ENCODE data around the gene BRAF. TPM values are rescaled to one million over a fixed set of nuclear protein-coding genes. Genes with fewer than 3 reads are reported as not detected.
"Not testable (repeated sequence)": the region's sequence is repeated elsewhere in the genome, so short reads cannot be mapped to it uniquely, and the experiment has no call there.

BRAF gene
- total RNA-seq, 5 donors from 2014 or later (not counting 1 experiment from before 2014, with no cell fraction given): 39.3 to 65.1 (median 42.2) TPM

GRCh38 chr7:140744005-140744404, 180.7 kb downstream of the BRAF start:
- no CpG with 5 or more reads among the region's 2 CpGs for WGBS (ENCODE audit: insufficient coverage)
- H3K4me1 ChIP-seq (ENCODE audit: control insufficient read depth in 1 of 2, extremely low read depth in 1 of 2, insufficient read depth in 2 of 2, low read length in 2 of 2): no peaks in the 10 kb centered on the region
- DNase-seq (no peak), ATAC-seq (replicated peaks in 1 of 4) (no peak)
- H3K27ac Mint-ChIP-seq: no peak overlapping the region
- H3K36me3 ChIP-seq (ENCODE audit: control insufficient read depth in 2 of 2, extremely low read depth in 1 of 2, insufficient read depth in 1 of 2, low read length in 1 of 2): peaks cover 0 to 21% of the 10 kb centered on the region in 2 donors
- no peak overlapping the region for H3K27ac ChIP-seq (ENCODE audit: low read length)
- no peaks in the 10 kb centered on the region for H3K27me3 ChIP-seq (replicated peaks in 1 of 2; ENCODE audit: control insufficient read depth in 2 of 2, extremely low read depth in 1 of 2, insufficient read depth in 2 of 2, low read length in 1 of 2)
- no peaks in the 10 kb centered on the region for H3K9me3 ChIP-seq
- ChIA-PET POLR2A (no interaction called here), CTCF (no interaction called here)
- no peaks in the 10 kb centered on the region for H3K27me3 Mint-ChIP-seq
- H3K9me3 Mint-ChIP-seq: no peaks in the 10 kb centered on the region
- H3K4me1 Mint-ChIP-seq: no peaks in the 10 kb centered on the region
- no peak overlapping the region for H3K4me3 Mint-ChIP-seq
- peaks cover 44% of the 10 kb centered on the region for H3K36me3 Mint-ChIP-seq
- H3K4me3 ChIP-seq (ENCODE audit: control insufficient read depth in 1 of 2, extremely low read depth in 1 of 2, low read length in 1 of 2): no peak overlapping the region

DNA sequence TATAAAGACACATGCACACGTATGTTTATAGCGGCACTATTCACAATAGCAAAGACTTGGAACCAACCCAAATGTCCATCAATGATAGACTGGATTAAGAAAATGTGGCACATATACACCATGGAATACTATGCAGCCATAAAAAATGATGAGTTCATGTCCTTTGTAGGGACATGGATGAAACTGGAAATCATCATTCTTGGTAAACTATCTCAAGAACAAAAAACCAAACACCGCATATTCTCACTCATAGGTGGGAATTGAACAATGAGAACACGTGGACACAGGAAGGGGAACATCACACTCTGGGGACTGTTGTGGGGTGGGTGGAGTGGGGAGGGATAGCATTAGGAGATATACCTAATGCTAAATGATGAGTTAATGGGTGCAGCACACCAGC, 181.5 kb downstream of the BRAF start:
- peaks cover 0 to 21% of the 10 kb centered on the region in 2 donors for H3K36me3 ChIP-seq (ENCODE audit: control insufficient read depth in 2 of 2, extremely low read depth in 1 of 2, insufficient read depth in 1 of 2, low read length in 1 of 2)
- H3K9me3 Mint-ChIP-seq; DNase-seq; H3K4me3 ChIP-seq (ENCODE audit: control insufficient read depth in 1 of 2, extremely low read depth in 1 of 2, low read length in 1 of 2); H3K27me3 ChIP-seq (replicated peaks in 1 of 2; ENCODE audit: control insufficient read depth in 2 of 2, extremely low read depth in 1 of 2, insufficient read depth in 2 of 2, low read length in 1 of 2); H3K27ac ChIP-seq (ENCODE audit: low read length); H3K4me1 Mint-ChIP-seq; H3K9me3 ChIP-seq; CTCF ChIA-PET; POLR2A ChIA-PET; H3K4me1 ChIP-seq (ENCODE audit: control insufficient read depth in 1 of 2, extremely low read depth in 1 of 2, insufficient read depth in 2 of 2, low read length in 2 of 2); H3K4me3 Mint-ChIP-seq; H3K27ac Mint-ChIP-seq; ATAC-seq (replicated peaks in 1 of 4); H3K27me3 Mint-ChIP-seq: not testable (repeated sequence)
- WGBS (ENCODE audit: insufficient coverage): no CpG with 5 or more reads among the region's 4 CpGs
- peaks cover 46% of the 10 kb centered on the region for H3K36me3 Mint-ChIP-seq

GRCh38 chr7:140738280-140738679, 186.4 kb downstream of the BRAF start:
- Histone ChIP-seq H3K27me3 (replicated peaks in 1 of 2; ENCODE audit: control insufficient read depth in 2 of 2, extremely low read depth in 1 of 2, insufficient read depth in 2 of 2, low read length in 1 of 2) (no peaks in the 10 kb centered on the region), H3K36me3 (ENCODE audit: control insufficient read depth in 2 of 2, extremely low read depth in 1 of 2, insufficient read depth in 1 of 2, low read length in 1 of 2) (peaks cover 0 to 20% of the 10 kb centered on the region in 2 donors), H3K9me3 (no peaks in the 10 kb centered on the region), H3K27ac (ENCODE audit: low read length) (no peak overlapping the region), H3K4me3 (ENCODE audit: control insufficient read depth in 1 of 2, extremely low read depth in 1 of 2, low read length in 1 of 2) (no peak overlapping the region), H3K4me1 (ENCODE audit: control insufficient read depth in 1 of 2, extremely low read depth in 1 of 2, insufficient read depth in 2 of 2, low read length in 2 of 2) (no peaks in the 10 kb centered on the region)
- Mint-ChIP-seq H3K4me1 (no peaks in the 10 kb centered on the region), H3K4me3 (no peak overlapping the region), H3K27me3 (no peaks in the 10 kb centered on the region), H3K27ac (no peak overlapping the region), H3K36me3 (peaks cover 38% of the 10 kb centered on the region), H3K9me3 (no peaks in the 10 kb centered on the region)
- ChIA-PET POLR2A (interaction anchor here in 1 of 2 donors (0.5 kb wide), 1 partner anchor 279 kb away, joined by 3 read pairs; no protein-coding TSS in a partner anchor), CTCF (interaction anchor here in 1 of 2 donors (0.6 kb wide), 1 partner anchor 95 kb away, joined by 3 read pairs; no protein-coding TSS in a partner anchor)
- DNase-seq (no peak), ATAC-seq (replicated peaks in 1 of 4) (no peak)

DNA sequence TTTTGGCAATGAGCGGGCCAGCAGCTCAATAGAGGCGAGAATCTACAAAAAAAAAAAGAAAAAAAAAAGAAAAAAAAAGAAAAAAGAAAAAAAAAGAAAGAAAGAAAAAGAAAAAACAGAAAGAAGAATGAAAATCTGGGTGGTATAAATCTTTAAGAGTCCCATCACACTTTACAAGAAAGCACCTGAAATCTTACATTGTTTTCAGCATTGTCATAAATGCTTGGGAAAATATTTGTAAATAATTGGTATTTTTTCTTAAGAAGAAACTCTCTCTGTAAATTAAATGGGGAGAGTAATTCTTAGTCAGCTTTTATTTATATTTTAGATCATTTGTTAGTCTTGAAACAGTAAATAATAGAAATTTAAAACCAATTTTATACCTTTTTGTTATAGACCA, 190.0 kb downstream of the BRAF start:
- H3K27ac Mint-ChIP-seq: no peak overlapping the region
- no CpG with 5 or more reads among the region's 2 CpGs for WGBS (ENCODE audit: insufficient coverage)
- POLR2A ChIA-PET: no interaction called here

GRCh38 chr7:140734096-140734495, 190.6 kb downstream of the BRAF start:
- H3K27ac Mint-ChIP-seq: no peak overlapping the region
- DNase-seq (no peak), ATAC-seq (replicated peaks in 1 of 4) (no peak)
- H3K9me3 Mint-ChIP-seq: no peaks in the 10 kb centered on the region
- H3K27ac ChIP-seq (ENCODE audit: low read length): no peak overlapping the region
- ChIA-PET CTCF (interaction anchor here in 1 of 2 donors (0.5 to 0.7 kb wide), 2 partner anchors 215 to 1984 kb away, joined by 3 to 4 read pairs; no protein-coding TSS in a partner anchor), POLR2A (no interaction called here)
- no peak overlapping the region for H3K4me3 ChIP-seq (ENCODE audit: control insufficient read depth in 1 of 2, extremely low read depth in 1 of 2, low read length in 1 of 2)
- no peaks in the 10 kb centered on the region for H3K27me3 Mint-ChIP-seq
- no peaks in the 10 kb centered on the region for H3K4me1 ChIP-seq (ENCODE audit: control insufficient read depth in 1 of 2, extremely low read depth in 1 of 2, insufficient read depth in 2 of 2, low read length in 2 of 2)
- peaks cover 0 to 8% of the 10 kb centered on the region in 2 donors for H3K36me3 ChIP-seq (ENCODE audit: control insufficient read depth in 2 of 2, extremely low read depth in 1 of 2, insufficient read depth in 1 of 2, low read length in 1 of 2)
- H3K36me3 Mint-ChIP-seq: peaks cover 25% of the 10 kb centered on the region
- no CpG with 5 or more reads among the region's 2 CpGs for WGBS (ENCODE audit: insufficient coverage)
- H3K27me3 ChIP-seq (replicated peaks in 1 of 2; ENCODE audit: control insufficient read depth in 2 of 2, extremely low read depth in 1 of 2, insufficient read depth in 2 of 2, low read length in 1 of 2): no peaks in the 10 kb centered on the region
- no peaks in the 10 kb centered on the region for H3K9me3 ChIP-seq
- H3K4me1 Mint-ChIP-seq: no peaks in the 10 kb centered on the region
- H3K4me3 Mint-ChIP-seq: no peak overlapping the region

More for the DNA sequence above, 190.0 kb downstream of the BRAF start:
- Mint-ChIP-seq H3K9me3 (no peaks in the 10 kb centered on the region), H3K36me3 (peaks cover 27% of the 10 kb centered on the region), H3K4me1 (no peaks in the 10 kb centered on the region), H3K27me3 (no peaks in the 10 kb centered on the region), H3K4me3 (no peak overlapping the region)
- H3K9me3 ChIP-seq: no peaks in the 10 kb centered on the region
- H3K4me3 ChIP-seq (ENCODE audit: control insufficient read depth in 1 of 2, extremely low read depth in 1 of 2, low read length in 1 of 2): no peak overlapping the region
- no peaks in the 10 kb centered on the region for H3K4me1 ChIP-seq (ENCODE audit: control insufficient read depth in 1 of 2, extremely low read depth in 1 of 2, insufficient read depth in 2 of 2, low read length in 2 of 2)
- H3K36me3 ChIP-seq (ENCODE audit: control insufficient read depth in 2 of 2, extremely low read depth in 1 of 2, insufficient read depth in 1 of 2, low read length in 1 of 2): peaks cover 0 to 14% of the 10 kb centered on the region in 2 donors
- no peaks in the 10 kb centered on the region for H3K27me3 ChIP-seq (replicated peaks in 1 of 2; ENCODE audit: control insufficient read depth in 2 of 2, extremely low read depth in 1 of 2, insufficient read depth in 2 of 2, low read length in 1 of 2)
- no peak overlapping the region for H3K27ac ChIP-seq (ENCODE audit: low read length)
- DNase-seq (no peak), ATAC-seq (replicated peaks in 1 of 4) (no peak)
- CTCF ChIA-PET: interaction anchor here (0.6 to 0.7 kb wide), 3 partner anchors 9 to 296 kb away, joined by 3 to 4 read pairs (median 3); no protein-coding TSS in a partner anchor

DNA sequence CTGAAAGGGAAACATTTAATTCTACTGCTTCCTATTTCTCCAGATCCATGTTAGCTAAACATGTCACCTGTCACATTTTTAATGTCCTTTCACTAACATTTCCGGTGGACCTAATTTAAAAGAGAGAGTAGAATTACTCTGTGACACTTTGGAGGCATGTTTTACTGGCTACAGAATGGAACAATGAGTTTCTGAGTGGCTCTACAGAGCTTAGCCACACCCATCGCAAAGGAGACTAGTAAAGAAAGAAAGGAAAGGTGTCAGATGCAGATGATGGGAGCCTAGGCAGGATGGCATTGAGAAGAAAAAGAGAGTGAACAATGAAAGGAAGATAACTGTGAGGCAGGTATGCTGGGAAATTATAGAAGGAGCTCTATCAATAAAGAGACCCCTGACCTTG, 192.3 kb downstream of the BRAF start:
- Histone ChIP-seq H3K36me3 (ENCODE audit: control insufficient read depth in 2 of 2, extremely low read depth in 1 of 2, insufficient read depth in 1 of 2, low read length in 1 of 2) (no peaks in the 10 kb centered on the region), H3K4me1 (ENCODE audit: control insufficient read depth in 1 of 2, extremely low read depth in 1 of 2, insufficient read depth in 2 of 2, low read length in 2 of 2) (no peaks in the 10 kb centered on the region), H3K9me3 (no peaks in the 10 kb centered on the region), H3K27ac (ENCODE audit: low read length) (no peak overlapping the region), H3K4me3 (ENCODE audit: control insufficient read depth in 1 of 2, extremely low read depth in 1 of 2, low read length in 1 of 2) (no peak overlapping the region), H3K27me3 (replicated peaks in 1 of 2; ENCODE audit: control insufficient read depth in 2 of 2, extremely low read depth in 1 of 2, insufficient read depth in 2 of 2, low read length in 1 of 2) (no peaks in the 10 kb centered on the region)
- no peak for DNase-seq
- ChIA-PET CTCF (interaction anchor here in 1 of 2 donors (0.8 kb wide), 1 partner anchor 142 kb away, joined by 6 read pairs; no protein-coding TSS in a partner anchor), POLR2A (no interaction called here)
- no peak overlapping the region for H3K4me3 Mint-ChIP-seq
- no peaks in the 10 kb centered on the region for H3K4me1 Mint-ChIP-seq
- ATAC-seq (replicated peaks in 1 of 4): no peak
- H3K27me3 Mint-ChIP-seq: no peaks in the 10 kb centered on the region
- peaks cover 20% of the 10 kb centered on the region for H3K36me3 Mint-ChIP-seq
- no peak overlapping the region for H3K27ac Mint-ChIP-seq
- H3K9me3 Mint-ChIP-seq: no peaks in the 10 kb centered on the region
- WGBS (ENCODE audit: insufficient coverage): 100% methylated on average over 1 of the region's 2 CpGs
